Heart left ventricle (tissue), 13 donors: ENCODE data around the gene DDX53.

ENCODE experiments used
- CTCF ChIP-seq, 12 donors: fragments of 200-600 bp; sonication (generic) in 4 of 12; IDR thresholded peaks; one replicate each; pipeline versions ENCODE4 v1.5.0 to v1.8.0; 2018 to 2022; ENCODE audit warnings: antibody characterized with exemption in 12 of 12, mild to moderate bottlenecking in 5 of 12
- POLR2A ChIP-seq, 2 donors: fragments of 450-650 bp; IDR thresholded peaks; one replicate each; pipeline ENCODE4 v1.6.1; 2017; ENCODE audit warnings: antibody characterized with exemption in 2 of 2, mild to moderate bottlenecking in 2 of 2, moderate library complexity in 2 of 2
- donor health status: ischemic (EF 13 %, LVEDD 7.1; RV severe dilation, severe dysfunction).
- donor health status: DM: no; HTN: yes; CAD: no.
- donor health status: DM: no; HTN: no; CAD: no.
- donor health status: ischemic (EF 25% LVEDD 6.9; RV normal size, moderate dysfunction).
- donor health status: ischemic (EF 25% LVEDD 5.7; RV mildly dilated, moderate dysfunction).
- donor health status: ischemic (EF 35%, LVEDD 5.7; RV mildly dilated, moderate dysfunction).
- donor health status: nonischemic (EF 11% LVEDD 7.7; RV severe dilation, severe dysfunction).
- donor health status: DM: yes; HTN: yes; CAD: no.
- donor health status: PGD.
- donor health status: ischemic (EF 29% LVEDD 5.4; RV normal size, mild dysfunction).
- donor health status: nonischemic (EF 23%, LVEDD 6.1; RV moderate dilation, normal function).

- no peak for TF ChIP-seq CTCF (IDR thresholded peaks at IDR 0.05)
- TF ChIP-seq POLR2A (IDR thresholded peaks at IDR 0.05): no peak
Observed at GRCh38 chrX:22959204-22959920, 40.4 kb upstream of the DDX53 start.
